Gastroesophageal sphincter (tissue), 4 donors: Measurements from ENCODE around the gene ETV2. TPM values are rescaled to one million over a fixed set of nuclear protein-coding genes. Genes with fewer than 3 reads are reported as not detected.
A peak's percentile ranks its signal among the peaks of the same experiment; 100 is the strongest.
"Not testable (repeated sequence)": the region's sequence is repeated elsewhere in the genome, so short reads cannot be mapped to it uniquely, and the experiment has no call there.

Source experiments
- ATAC-seq: fragments of 150-250 bp; one replicate; pipeline ENCODE4 v1.9.1; 2016; ENCODE audit warnings: mild to moderate bottlenecking, moderate library complexity
- H3K27ac ChIP-seq, 4 donors: fragments of 200-600 bp; sonication (generic) in 3 of 4; 1 replicate in 3 of 4; 2 replicates in 1 of 4; pipeline ENCODE4 v1.5.1; 2016 to 2019
- H3K27me3 ChIP-seq: fragments of 200-600 bp; sonication (generic); one replicate; pipeline ENCODE4 v1.5.1; 2019
- H3K36me3 ChIP-seq, 2 donors: fragments of 200-600 bp; sonication (generic); one replicate each; pipeline ENCODE4 v1.5.1; 2019; ENCODE audit warnings: control low read depth in 1 of 2
- H3K4me1 ChIP-seq, 3 donors: fragments of 200-600 bp; sonication (generic); 1 replicate in 2 of 3; 2 replicates in 1 of 3; pipeline ENCODE4 v1.5.1; 2016 to 2019; ENCODE audit warnings: control low read depth in 2 of 3
- H3K4me3 ChIP-seq, 2 donors: fragments of 200-600 bp; sonication (generic); one replicate each; pipeline ENCODE4 v1.5.1; 2019; ENCODE audit warnings: mild to moderate bottlenecking in 1 of 2, moderate library complexity in 1 of 2
- H3K9me3 ChIP-seq, 3 donors: fragments of 200-600 bp; sonication (generic); one replicate each; pipeline ENCODE4 v1.5.1; 2017 to 2019; ENCODE audit warnings: control low read depth in 2 of 3
- CTCF ChIP-seq, 4 experiments: fragments of 200-600 bp in 2 of 4; fragments of 450-650 bp in 2 of 4; sonication (generic) in 1 of 4; IDR thresholded peaks; one replicate each; pipeline ENCODE4 v1.5.1; 2017 to 2019; ENCODE audit warnings: antibody characterized with exemption in 4 of 4, mild to moderate bottlenecking in 2 of 4, moderate library complexity in 2 of 4
- EP300 ChIP-seq: sonication (generic); formaldehyde crosslinking; IDR thresholded peaks from one replicate; pipeline ENCODE4 v1.6.1; 2017; ENCODE audit warnings: antibody characterized with exemption, mild to moderate bottlenecking
- POLR2A ChIP-seq, 2 donors: fragments of 450-650 bp; IDR thresholded peaks; one replicate each; pipeline ENCODE4 v1.6.1; 2017; ENCODE audit warnings: antibody characterized with exemption in 2 of 2, mild to moderate bottlenecking in 2 of 2, moderate library complexity in 1 of 2
- POLR2AphosphoS5 ChIP-seq: sonication (generic); formaldehyde crosslinking; IDR thresholded peaks from one replicate; pipeline ENCODE4 v1.6.1; 2017; ENCODE audit warnings: antibody characterized with exemption
- WGBS, 2 donors: methylation state at CpG; one replicate each; pipeline ENCODE4 v1.1.5; 2018; ENCODE audit warnings: low coverage in 1 of 2; 5-methylcytosine and 5-hydroxymethylcytosine counted together
- total RNA-seq, 4 donors: library from RNA; depleted of rRNA; stranded (reverse); fragments of >200 nt; gene quantifications; one replicate each; pipeline ENCODE4 v1.1.0, GENCODE V29; 2016

The ETV2 gene
- total RNA-seq, 4 donors from 2014 or later: not detected

DNA sequence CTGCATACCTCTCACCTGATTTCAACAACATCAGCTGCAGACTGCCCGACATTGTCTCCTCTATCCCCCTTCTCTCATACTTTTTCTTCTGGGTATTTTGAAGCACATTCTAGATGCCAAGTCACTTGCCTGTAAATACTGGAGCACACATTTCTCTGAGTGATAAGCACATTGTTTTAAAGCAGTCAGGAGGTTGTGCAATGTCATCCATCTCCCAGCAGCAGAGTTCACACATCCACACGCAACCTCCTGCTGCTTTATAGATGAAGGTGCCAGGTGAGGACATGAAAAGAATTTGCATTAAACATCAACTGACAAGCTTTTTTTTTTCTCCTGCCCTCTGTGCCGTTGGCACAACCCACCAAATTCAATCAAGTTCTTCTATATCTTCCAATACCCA, 30.3 kb downstream of the ETV2 start:
- 48 to 55% methylated on average over 3 of the region's 3 CpGs for WGBS, 2 donors
- Histone ChIP-seq H3K27ac (no peak overlapping the region), H3K4me3 (no peak overlapping the region), H3K27me3 (peaks cover 53% of the 10 kb centered on the region), H3K36me3 (no peaks in the 10 kb centered on the region), H3K4me1 (peaks cover 0 to 9% (median 0%) of the 10 kb centered on the region in 3 donors), H3K9me3 (no peaks in the 10 kb centered on the region)
- no peak for TF ChIP-seq EP300
- TF ChIP-seq POLR2AphosphoS5: no peak
- TF ChIP-seq CTCF (IDR thresholded peaks at IDR 0.05): no peak
- TF ChIP-seq POLR2A (IDR thresholded peaks at IDR 0.05): no peak
- no peak for ATAC-seq

GRCh38 chr19:35673121-35673804, 31.7 kb downstream of the ETV2 start:
- H3K4me3 ChIP-seq: peak overlapping the region; percentile 2 to 42
- no peaks in the 10 kb centered on the region for H3K9me3 ChIP-seq
- no peak overlapping the region for H3K27ac ChIP-seq
- TF ChIP-seq CTCF (IDR thresholded peaks at IDR 0.05) (no peak), POLR2AphosphoS5 (no peak), EP300 (no peak), POLR2A (IDR thresholded peaks at IDR 0.05) (no peak)
- 0 to 9% methylated on average over 5 to 7 of the region's 39 CpGs for WGBS, 2 donors
- peak; percentile 78 for ATAC-seq
- H3K36me3 ChIP-seq: no peaks in the 10 kb centered on the region
- H3K27me3 ChIP-seq: peaks cover 66% of the 10 kb centered on the region
- peaks cover 0 to 9% (median 0%) of the 10 kb centered on the region in 3 donors for H3K4me1 ChIP-seq

- ATAC-seq: no peak
- 65 to 80% methylated on average over 8 to 12 of the region's 15 CpGs for WGBS, 2 donors
- no peak overlapping the region for H3K4me3 ChIP-seq
- TF ChIP-seq EP300 (no peak), POLR2AphosphoS5 (no peak), POLR2A (IDR thresholded peaks at IDR 0.05) (no peak), CTCF (IDR thresholded peaks at IDR 0.05) (no peak)
- peaks cover 69% of the 10 kb centered on the region for H3K27me3 ChIP-seq
- H3K9me3 ChIP-seq: no peaks in the 10 kb centered on the region
- H3K4me1 ChIP-seq: peaks cover 0 to 9% (median 0%) of the 10 kb centered on the region in 3 donors
- no peak overlapping the region for H3K27ac ChIP-seq
- no peaks in the 10 kb centered on the region for H3K36me3 ChIP-seq
Observed at GRCh38 chr19:35675589-35676140, 34.1 kb downstream of the ETV2 start.

- no peak for TF ChIP-seq EP300
- TF ChIP-seq POLR2A (IDR thresholded peaks at IDR 0.05): no peak
- ATAC-seq: no peak
- H3K36me3 ChIP-seq: no peaks in the 10 kb centered on the region
- H3K4me1 ChIP-seq: no peaks in the 10 kb centered on the region
- H3K4me3 ChIP-seq: no peak overlapping the region
- H3K27ac ChIP-seq: no peak overlapping the region
- 60% methylated on average over 2 of the region's 4 CpGs; no CpG with 5 or more reads in 1 of the 2 donors for WGBS, 2 donors
- H3K27me3 ChIP-seq: peaks cover 10% of the 10 kb centered on the region
- H3K9me3 ChIP-seq: no peaks in the 10 kb centered on the region
Observed at GRCh38 chr19:35689836-35690235, 48.3 kb downstream of the ETV2 start.

GRCh38 chr19:35691106-35691505, 49.6 kb downstream of the ETV2 start:
- 85% methylated on average over 8 of the region's 37 CpGs; no CpG with 5 or more reads in 1 of the 2 donors for WGBS, 2 donors
- H3K36me3 ChIP-seq, H3K4me1 ChIP-seq, H3K27ac ChIP-seq, H3K4me3 ChIP-seq, H3K27me3 ChIP-seq, ATAC-seq, H3K9me3 ChIP-seq: not testable (repeated sequence)

- Histone ChIP-seq H3K9me3 (no peaks in the 10 kb centered on the region), H3K27me3 (peaks cover 10% of the 10 kb centered on the region), H3K27ac (no peak overlapping the region), H3K4me3 (no peak overlapping the region), H3K36me3 (no peaks in the 10 kb centered on the region), H3K4me1 (no peaks in the 10 kb centered on the region)
- ATAC-seq: no peak
- TF ChIP-seq POLR2A (IDR thresholded peaks at IDR 0.05) (no peak), EP300 (no peak), POLR2AphosphoS5 (no peak), CTCF (IDR thresholded peaks at IDR 0.05) (no peak)
- WGBS, 2 donors: 68 to 71% methylated on average over 3 to 4 of the region's 11 CpGs
Observed at GRCh38 chr19:35692010-35692409, 50.5 kb downstream of the ETV2 start.
